Measurements from ENCODE around the gene COL17A1. TPM values are rescaled to one million over a fixed set of nuclear protein-coding genes. Genes with fewer than 3 reads are reported as not detected.

Gene COL17A1
- total RNA-seq, 1 donor from 2014 or later, result 1.5 TPM

DNA sequence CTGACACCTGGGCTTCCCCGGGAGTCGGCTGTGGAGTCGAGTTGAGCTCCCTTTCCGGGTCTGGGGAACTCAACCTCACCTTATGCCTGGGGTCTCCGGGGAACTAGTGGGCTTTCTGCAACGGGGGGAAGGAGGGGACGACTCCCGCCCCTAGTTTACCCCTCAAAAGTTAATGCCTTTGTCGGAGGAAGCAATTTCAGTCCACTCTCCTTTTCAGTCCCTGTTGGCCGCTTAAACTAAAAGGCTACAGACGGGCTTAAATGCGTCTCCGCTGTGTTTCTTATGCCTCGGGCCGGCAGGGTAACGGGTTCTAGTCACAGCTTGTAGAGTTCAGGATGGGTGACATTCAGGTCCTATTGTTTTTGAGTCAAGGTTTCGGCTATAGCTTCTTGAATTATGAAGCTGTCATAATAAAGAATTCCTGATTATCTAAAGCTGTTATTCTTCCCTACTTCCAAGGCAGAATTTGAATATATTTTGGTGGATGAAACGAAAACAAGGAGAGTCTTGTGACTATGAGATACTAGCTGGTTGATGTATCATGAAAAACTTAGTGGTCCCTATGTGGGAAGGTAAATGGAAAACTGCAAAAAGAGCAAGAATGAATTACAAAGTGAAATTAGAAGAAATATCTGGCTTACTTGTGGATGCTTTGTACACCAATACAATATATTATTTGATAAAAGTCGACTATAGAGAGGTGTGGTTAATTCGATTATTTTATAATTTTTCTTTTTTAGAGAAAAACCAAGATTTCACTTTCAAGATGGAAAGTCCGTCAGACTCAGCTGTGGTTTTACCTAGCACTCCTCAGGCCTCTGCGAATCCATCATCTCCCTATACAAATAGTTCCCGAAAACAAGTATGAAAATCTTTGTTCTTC, 36.8 kb upstream of the COL17A1 start:
- no peak for ATAC-seq
- DNase-seq, result no peak
- TF ChIP-seq, protein P1, sequence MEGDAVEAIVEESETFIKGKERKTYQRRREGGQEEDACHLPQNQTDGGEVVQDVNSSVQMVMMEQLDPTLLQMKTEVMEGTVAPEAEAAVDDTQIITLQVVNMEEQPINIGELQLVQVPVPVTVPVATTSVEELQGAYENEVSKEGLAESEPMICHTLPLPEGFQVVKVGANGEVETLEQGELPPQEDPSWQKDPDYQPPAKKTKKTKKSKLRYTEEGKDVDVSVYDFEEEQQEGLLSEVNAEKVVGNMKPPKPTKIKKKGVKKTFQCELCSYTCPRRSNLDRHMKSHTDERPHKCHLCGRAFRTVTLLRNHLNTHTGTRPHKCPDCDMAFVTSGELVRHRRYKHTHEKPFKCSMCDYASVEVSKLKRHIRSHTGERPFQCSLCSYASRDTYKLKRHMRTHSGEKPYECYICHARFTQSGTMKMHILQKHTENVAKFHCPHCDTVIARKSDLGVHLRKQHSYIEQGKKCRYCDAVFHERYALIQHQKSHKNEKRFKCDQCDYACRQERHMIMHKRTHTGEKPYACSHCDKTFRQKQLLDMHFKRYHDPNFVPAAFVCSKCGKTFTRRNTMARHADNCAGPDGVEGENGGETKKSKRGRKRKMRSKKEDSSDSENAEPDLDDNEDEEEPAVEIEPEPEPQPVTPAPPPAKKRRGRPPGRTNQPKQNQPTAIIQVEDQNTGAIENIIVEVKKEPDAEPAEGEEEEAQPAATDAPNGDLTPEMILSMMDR (IDR thresholded peaks at IDR 0.05), result no peak
- peak overlapping the region; percentile 100 for H3K27ac ChIP-seq
- H3K4me1 ChIP-seq, result peaks cover 6% of the 10 kb centered on the region
- no peaks in the 10 kb centered on the region for H3K9me3 ChIP-seq
- H3K36me3 ChIP-seq, result no peaks in the 10 kb centered on the region
- intact Hi-C loops (cut with DNase I), result no loop called here
- no peaks in the 10 kb centered on the region for H3K27me3 ChIP-seq
- peak overlapping the region; percentile 77 for H3K4me3 ChIP-seq

DNA sequence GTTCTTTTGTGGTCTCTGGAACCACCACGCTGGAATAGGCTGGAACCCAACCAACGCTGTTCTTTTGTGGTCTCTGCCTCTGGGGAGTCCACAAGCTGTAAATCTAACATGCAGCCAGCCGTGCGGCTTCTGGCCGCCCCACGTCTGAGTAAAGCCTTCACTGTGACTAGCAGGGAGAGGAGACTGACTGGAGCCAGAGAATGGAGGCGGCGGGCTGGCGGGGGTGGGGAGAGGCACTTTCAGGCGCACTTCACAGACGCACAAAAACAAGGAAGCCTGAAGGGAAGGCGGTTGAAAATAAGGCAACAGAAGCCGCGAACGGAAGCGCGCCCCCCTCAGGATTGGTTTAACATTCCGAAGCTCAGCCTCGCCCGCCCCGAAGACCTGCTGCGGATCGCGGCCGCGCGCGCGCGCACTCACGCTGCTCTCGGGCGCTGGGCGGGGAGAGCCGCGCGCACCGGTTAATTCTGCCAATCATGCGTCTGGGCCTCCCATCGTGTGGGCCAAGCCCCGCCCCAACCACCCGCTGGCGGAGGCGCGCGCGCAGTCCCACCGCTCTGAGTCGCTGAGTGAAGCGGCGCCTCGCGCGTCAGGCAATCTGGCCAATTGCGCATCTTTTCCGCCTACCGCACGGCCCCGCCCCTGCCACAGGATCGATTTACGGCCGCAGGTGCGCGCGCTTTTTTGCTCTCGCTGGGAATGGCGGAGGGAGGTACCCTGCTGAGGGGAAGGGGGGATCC, 36.0 kb upstream of the COL17A1 start, which contains the start of gene SFR1:
TSS of gene SFR1 (plus strand) at position 687 of the 740 bp plus-strand sequence. CDS start at position 700, 13 bp downstream.
- TF ChIP-seq, protein P1 (IDR thresholded peaks at IDR 0.05), result peak; percentile 67
- H3K36me3 ChIP-seq, result no peaks in the 10 kb centered on the region
- no peaks in the 10 kb centered on the region for H3K27me3 ChIP-seq
- no peaks in the 10 kb centered on the region for H3K9me3 ChIP-seq
- peak; percentile 98 for ATAC-seq
- intact Hi-C loops (cut with DNase I), result no loop called here
- peak; percentile 100 for DNase-seq
- peak within 1 kb of the TSS; percentile 100 for H3K27ac ChIP-seq
- H3K4me3 ChIP-seq, result peak within 1 kb of the TSS; percentile 77
- peaks cover 6% of the 10 kb centered on the region for H3K4me1 ChIP-seq

DNA sequence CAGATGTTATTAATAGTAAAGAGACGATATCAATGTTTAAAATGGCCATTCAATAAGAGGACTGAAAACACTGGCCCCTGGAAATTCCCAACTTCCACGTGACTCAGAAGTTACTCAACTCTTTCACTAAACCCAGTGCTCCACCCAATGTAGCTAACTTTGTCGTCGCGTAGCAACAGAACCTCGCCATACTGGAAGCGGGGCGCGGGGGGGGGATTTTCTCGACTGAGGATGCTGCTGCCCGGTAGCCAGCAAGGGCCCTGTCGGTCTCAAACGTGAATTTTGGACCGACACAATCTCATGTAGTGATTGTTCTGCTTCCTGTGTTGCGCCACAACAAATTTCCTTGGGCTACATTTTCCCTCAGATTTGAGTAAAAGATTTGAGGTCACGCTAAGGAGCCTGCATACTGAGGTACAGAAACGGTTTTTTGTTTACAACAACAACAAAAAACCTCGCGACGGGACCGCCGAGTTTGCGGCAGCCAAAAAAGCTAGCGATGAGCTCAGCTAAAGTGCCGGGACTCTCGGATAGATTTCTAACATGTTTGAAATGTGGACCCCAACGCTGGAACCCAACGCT, 35.3 kb upstream of the COL17A1 start:
- Histone ChIP-seq H3K27me3 (no peaks in the 10 kb centered on the region), H3K4me3 (peak overlapping the region; percentile 65), H3K4me1 (peaks cover 6% of the 10 kb centered on the region), H3K27ac (peak overlapping the region; percentile 100), H3K9me3 (no peaks in the 10 kb centered on the region), H3K36me3 (no peaks in the 10 kb centered on the region)
- intact Hi-C loops (cut with DNase I), result no loop called here
- DNase-seq (peak; percentile 94), ATAC-seq (peak; percentile 69)
- TF ChIP-seq, protein P1 (IDR thresholded peaks at IDR 0.05), result no peak

DNA sequence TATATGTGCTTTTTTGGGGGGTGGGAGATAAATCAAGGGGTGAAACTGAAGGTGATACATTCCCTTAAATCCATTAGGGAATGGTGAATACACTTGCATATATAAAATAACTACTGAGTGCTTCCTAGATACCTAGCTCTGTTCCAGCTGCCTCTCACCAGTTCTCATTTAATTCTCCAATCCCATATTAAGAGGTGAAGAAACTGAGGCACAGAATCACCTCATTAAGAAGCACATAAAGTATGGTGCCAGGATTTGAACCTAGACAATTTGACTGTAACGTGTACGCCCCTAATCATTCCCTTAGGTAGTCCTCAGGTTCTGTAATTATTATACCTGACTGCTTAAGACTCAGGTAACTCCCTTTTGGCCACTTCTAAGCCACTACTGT, 34.8 kb upstream of the COL17A1 start:
- peak overlapping the region; percentile 100 for H3K27ac ChIP-seq
- TF ChIP-seq, protein P1 (IDR thresholded peaks at IDR 0.05), result no peak
- H3K27me3 ChIP-seq, result no peaks in the 10 kb centered on the region
- DNase-seq, result no peak
- no peaks in the 10 kb centered on the region for H3K9me3 ChIP-seq
- no peaks in the 10 kb centered on the region for H3K36me3 ChIP-seq
- intact Hi-C loops (cut with DNase I), result no loop called here
- peak overlapping the region; percentile 65 for H3K4me3 ChIP-seq
- peaks cover 6% of the 10 kb centered on the region for H3K4me1 ChIP-seq
- ATAC-seq, result no peak

DNA sequence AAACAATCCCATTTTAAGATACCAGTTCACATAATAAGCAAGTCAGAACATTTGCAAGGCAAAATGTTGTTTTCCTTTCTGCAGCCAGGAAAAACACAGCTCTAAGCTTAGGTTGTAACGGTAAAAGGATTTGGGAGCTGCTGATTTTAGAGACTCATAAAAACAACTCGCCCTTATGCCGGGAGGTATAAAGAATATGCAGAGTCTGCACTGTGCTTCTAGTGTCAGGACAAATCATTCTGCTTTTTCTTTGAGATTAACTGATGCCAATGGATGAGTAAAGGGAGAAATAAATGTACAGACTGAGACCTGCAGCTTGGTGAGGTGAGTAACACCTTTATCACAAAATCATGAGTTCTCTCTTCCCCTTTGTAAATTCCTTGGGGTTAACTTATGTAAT, 34.3 kb upstream of the COL17A1 start:
- Histone ChIP-seq H3K27me3 (no peaks in the 10 kb centered on the region), H3K4me1 (peaks cover 6% of the 10 kb centered on the region), H3K4me3 (no peak overlapping the region), H3K9me3 (no peaks in the 10 kb centered on the region), H3K27ac (peak overlapping the region; percentile 100), H3K36me3 (no peaks in the 10 kb centered on the region)
- intact Hi-C loops (cut with DNase I), result no loop called here
- DNase-seq (no peak), ATAC-seq (no peak)
- TF ChIP-seq, protein P1 (IDR thresholded peaks at IDR 0.05), result no peak

Data from upper lobe of right lung (tissue), 1 donor.